ENCODE data around the gene CDK18.

Gene CDK18

GRCh38 chr1:205505076-205505729 is 734 bp downstream of the CDK18 start:
- no peak for DNase-seq (ENCODE audit: low spot score)

- no peak for DNase-seq (ENCODE audit: low spot score)
Measured at GRCh38 chr1:205505791-205506190, 1.3 kb downstream of the CDK18 start.

GRCh38 chr1:205506409-205507200 is 2.1 kb downstream of the CDK18 start:
- no peak for DNase-seq (ENCODE audit: low spot score)

- DNase-seq (ENCODE audit: low spot score): no peak
Measured at GRCh38 chr1:205508227-205508714, 3.8 kb downstream of the CDK18 start.

- no peak for DNase-seq (ENCODE audit: low spot score)
Measured at GRCh38 chr1:205510308-205510950, 6.0 kb downstream of the CDK18 start.

- no peak for DNase-seq (ENCODE audit: low spot score)
Measured at GRCh38 chr1:205510951-205511330, 6.5 kb downstream of the CDK18 start.

GRCh38 chr1:205512059-205513045 is 7.9 kb downstream of the CDK18 start:
- no peak for DNase-seq (ENCODE audit: low spot score)

- DNase-seq (ENCODE audit: low spot score): no peak
Measured at GRCh38 chr1:205513774-205514173, 9.3 kb downstream of the CDK18 start.

- DNase-seq (ENCODE audit: low spot score): no peak
Measured at GRCh38 chr1:205514211-205515142, 10.0 kb downstream of the CDK18 start.

GRCh38 chr1:205515781-205516253 is 11.3 kb downstream of the CDK18 start:
- no peak for DNase-seq (ENCODE audit: low spot score)

- DNase-seq (ENCODE audit: low spot score): no peak
Measured at GRCh38 chr1:205516362-205516761, 11.9 kb downstream of the CDK18 start.

GRCh38 chr1:205517288-205517687 is 12.8 kb downstream of the CDK18 start:
- no peak for DNase-seq (ENCODE audit: low spot score)

- no peak for DNase-seq (ENCODE audit: low spot score)
Measured at GRCh38 chr1:205517763-205518162, 13.3 kb downstream of the CDK18 start.

- DNase-seq (ENCODE audit: low spot score): no peak
Measured at GRCh38 chr1:205518661-205519540, 14.4 kb downstream of the CDK18 start.

GRCh38 chr1:205519541-205520131 is 15.2 kb downstream of the CDK18 start:
- no peak for DNase-seq (ENCODE audit: low spot score)

- DNase-seq (ENCODE audit: low spot score): no peak
Measured at GRCh38 chr1:205520709-205521108, 16.2 kb downstream of the CDK18 start.

- no peak for DNase-seq (ENCODE audit: low spot score)
Measured at GRCh38 chr1:205521686-205522085, 17.2 kb downstream of the CDK18 start.

- DNase-seq (ENCODE audit: low spot score): no peak
Measured at GRCh38 chr1:205522692-205523091, 18.2 kb downstream of the CDK18 start.

GRCh38 chr1:205523261-205523890 is 18.9 kb downstream of the CDK18 start:
- DNase-seq (ENCODE audit: low spot score): no peak
